Breast epithelium (tissue), 3 donors: ENCODE results near the gene FABP7.

ENCODE experiments used
- CTCF ChIP-seq, 3 donors: fragments of 450-650 bp; IDR thresholded peaks; one replicate each; pipeline ENCODE4 v1.5.1; 2016 to 2017; ENCODE audit warnings: antibody characterized with exemption in 3 of 3, mild to moderate bottlenecking in 3 of 3, moderate library complexity in 3 of 3
- POLR2A ChIP-seq: fragments of 450-650 bp; IDR thresholded peaks from one replicate; pipeline ENCODE4 v1.6.1; 2016; ENCODE audit warnings: antibody characterized with exemption, mild to moderate bottlenecking, moderate library complexity

- TF ChIP-seq CTCF (IDR thresholded peaks at IDR 0.05) (no peak), POLR2A (no peak)
These were observed 52.9 kb downstream of the FABP7 start for GRCh38 chr6:122832459-122832858.
